ENCODE measurements around the gene MREG.

DNA sequence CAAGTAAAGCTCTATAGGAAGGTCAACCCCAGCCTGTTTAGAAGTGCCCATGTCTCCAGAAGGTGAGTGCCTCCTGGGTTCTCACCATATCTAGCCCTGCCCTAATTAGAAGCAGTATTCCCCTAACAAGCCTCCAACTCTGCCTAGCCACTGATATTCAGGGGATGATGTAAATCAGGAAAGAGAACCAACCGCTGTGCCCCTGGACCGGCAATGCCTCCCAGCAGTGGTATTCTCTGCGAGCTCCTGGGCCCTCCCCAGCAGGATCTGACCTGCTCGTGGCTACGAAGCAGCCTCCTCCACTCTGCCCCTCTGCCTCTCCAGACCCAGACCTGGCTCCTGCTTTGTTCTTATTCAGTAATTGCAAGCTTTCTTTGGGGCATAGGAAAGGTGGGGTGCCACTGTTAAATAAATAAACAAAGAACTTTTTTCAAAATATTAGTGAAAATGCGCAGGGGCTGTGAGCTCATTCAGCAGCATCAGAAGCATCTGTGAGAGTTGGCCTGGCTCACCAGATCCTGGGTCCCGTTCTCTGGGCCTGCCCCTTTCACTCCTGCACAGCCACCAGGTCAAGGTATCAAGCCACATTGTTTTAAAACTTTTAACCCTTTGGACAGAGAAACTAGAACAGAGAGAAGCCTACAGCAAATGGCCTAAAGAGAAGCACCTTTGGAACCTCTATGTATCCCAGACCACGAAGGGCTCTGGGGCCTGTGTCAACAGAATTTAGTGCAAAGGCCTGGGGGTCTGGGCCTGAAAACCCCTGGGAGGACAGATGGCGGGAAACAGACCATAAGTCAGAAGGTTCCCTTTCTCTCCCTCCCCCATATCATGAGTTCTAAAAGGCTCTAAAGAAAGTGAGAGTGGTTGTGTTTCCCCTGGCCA is 11.9 kb downstream of the MREG start:
- TF ChIP-seq, protein P1, sequence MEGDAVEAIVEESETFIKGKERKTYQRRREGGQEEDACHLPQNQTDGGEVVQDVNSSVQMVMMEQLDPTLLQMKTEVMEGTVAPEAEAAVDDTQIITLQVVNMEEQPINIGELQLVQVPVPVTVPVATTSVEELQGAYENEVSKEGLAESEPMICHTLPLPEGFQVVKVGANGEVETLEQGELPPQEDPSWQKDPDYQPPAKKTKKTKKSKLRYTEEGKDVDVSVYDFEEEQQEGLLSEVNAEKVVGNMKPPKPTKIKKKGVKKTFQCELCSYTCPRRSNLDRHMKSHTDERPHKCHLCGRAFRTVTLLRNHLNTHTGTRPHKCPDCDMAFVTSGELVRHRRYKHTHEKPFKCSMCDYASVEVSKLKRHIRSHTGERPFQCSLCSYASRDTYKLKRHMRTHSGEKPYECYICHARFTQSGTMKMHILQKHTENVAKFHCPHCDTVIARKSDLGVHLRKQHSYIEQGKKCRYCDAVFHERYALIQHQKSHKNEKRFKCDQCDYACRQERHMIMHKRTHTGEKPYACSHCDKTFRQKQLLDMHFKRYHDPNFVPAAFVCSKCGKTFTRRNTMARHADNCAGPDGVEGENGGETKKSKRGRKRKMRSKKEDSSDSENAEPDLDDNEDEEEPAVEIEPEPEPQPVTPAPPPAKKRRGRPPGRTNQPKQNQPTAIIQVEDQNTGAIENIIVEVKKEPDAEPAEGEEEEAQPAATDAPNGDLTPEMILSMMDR (IDR thresholded peaks at IDR 0.05; ENCODE audit: low read length) = no peak
- no peak for TF ChIP-seq EZH2 (optimal IDR thresholded peaks at IDR 0.05; ENCODE audit: low read depth, low read length)

Measured in MM.1S (cell line).